Measurements from ENCODE around the gene LBR. TPM values are rescaled to one million over a fixed set of nuclear protein-coding genes. Genes with fewer than 3 reads are reported as not detected.

Gene LBR
- total RNA-seq, 1 experiment from 2014 or later, result 86.0 TPM

GRCh38 chr1:225374996-225375395, 52.8 kb downstream of the LBR start (continued):
- no peak for TF ChIP-seq FOXP4 (CRISPR knock-in tag; IDR thresholded peaks at IDR 0.05)
- TF ChIP-seq, protein P1, sequence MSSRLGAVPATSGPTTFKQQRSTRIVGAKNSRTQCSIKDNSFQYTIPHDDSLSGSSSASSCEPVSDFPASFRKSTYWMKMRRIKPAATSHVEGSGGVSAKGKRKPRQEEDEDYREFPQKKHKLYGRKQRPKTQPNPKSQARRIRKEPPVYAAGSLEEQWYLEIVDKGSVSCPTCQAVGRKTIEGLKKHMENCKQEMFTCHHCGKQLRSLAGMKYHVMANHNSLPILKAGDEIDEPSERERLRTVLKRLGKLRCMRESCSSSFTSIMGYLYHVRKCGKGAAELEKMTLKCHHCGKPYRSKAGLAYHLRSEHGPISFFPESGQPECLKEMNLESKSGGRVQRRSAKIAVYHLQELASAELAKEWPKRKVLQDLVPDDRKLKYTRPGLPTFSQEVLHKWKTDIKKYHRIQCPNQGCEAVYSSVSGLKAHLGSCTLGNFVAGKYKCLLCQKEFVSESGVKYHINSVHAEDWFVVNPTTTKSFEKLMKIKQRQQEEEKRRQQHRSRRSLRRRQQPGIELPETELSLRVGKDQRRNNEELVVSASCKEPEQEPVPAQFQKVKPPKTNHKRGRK (CRISPR knock-in tag; IDR thresholded peaks at IDR 0.05; ENCODE audit: borderline replicate concordance), result no peak
- TF ChIP-seq, protein P2, sequence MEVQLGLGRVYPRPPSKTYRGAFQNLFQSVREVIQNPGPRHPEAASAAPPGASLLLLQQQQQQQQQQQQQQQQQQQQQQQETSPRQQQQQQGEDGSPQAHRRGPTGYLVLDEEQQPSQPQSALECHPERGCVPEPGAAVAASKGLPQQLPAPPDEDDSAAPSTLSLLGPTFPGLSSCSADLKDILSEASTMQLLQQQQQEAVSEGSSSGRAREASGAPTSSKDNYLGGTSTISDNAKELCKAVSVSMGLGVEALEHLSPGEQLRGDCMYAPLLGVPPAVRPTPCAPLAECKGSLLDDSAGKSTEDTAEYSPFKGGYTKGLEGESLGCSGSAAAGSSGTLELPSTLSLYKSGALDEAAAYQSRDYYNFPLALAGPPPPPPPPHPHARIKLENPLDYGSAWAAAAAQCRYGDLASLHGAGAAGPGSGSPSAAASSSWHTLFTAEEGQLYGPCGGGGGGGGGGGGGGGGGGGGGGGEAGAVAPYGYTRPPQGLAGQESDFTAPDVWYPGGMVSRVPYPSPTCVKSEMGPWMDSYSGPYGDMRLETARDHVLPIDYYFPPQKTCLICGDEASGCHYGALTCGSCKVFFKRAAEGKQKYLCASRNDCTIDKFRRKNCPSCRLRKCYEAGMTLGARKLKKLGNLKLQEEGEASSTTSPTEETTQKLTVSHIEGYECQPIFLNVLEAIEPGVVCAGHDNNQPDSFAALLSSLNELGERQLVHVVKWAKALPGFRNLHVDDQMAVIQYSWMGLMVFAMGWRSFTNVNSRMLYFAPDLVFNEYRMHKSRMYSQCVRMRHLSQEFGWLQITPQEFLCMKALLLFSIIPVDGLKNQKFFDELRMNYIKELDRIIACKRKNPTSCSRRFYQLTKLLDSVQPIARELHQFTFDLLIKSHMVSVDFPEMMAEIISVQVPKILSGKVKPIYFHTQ (CRISPR knock-in tag; IDR thresholded peaks at IDR 0.05), result no peak
- TF ChIP-seq ZNF281 (CRISPR knock-in tag; IDR thresholded peaks at IDR 0.05), result no peak
- TF ChIP-seq CREB1 (CRISPR knock-in tag; IDR thresholded peaks at IDR 0.05), result no peak
- TF ChIP-seq HMGA2 (CRISPR knock-in tag; IDR thresholded peaks at IDR 0.05), result no peak

DNA sequence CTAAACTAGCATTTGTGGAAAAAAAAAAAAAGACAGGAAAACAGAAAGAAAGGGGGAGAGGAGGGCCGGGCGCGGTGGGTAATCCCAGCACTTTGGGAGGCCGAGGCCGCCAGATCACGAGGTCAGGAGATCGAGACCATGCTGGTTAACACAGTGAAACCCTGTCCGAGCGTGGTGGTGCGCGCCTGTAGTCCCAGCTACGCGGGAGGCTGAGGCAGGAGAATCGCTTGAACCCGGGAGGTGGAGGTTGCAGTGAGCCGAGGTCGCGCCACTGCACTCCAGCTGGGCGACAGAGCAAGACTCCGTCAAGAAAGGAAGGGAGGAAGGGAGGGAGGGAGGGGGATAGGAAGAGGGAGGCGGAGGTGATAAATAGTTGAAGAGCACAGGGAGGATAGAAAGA, 54.7 kb downstream of the LBR start:
- H3K36me3 Mint-ChIP-seq, result no peaks in the 10 kb centered on the region
- ChIA-PET POLR2A (no interaction called here), CTCF (no interaction called here)
- H3K27ac Mint-ChIP-seq, result no peak overlapping the region
- H3K27me3 Mint-ChIP-seq (ENCODE audit: low read depth), result peaks cover 15% of the 10 kb centered on the region
- no peak for TF ChIP-seq STAT6 (CRISPR knock-in tag; conservative IDR thresholded peaks at IDR 0.05; ENCODE audit: low read depth)
- no peak for TF ChIP-seq MXD4 (CRISPR knock-in tag; IDR thresholded peaks at IDR 0.05; ENCODE audit: borderline replicate concordance)
- no peak for TF ChIP-seq JUN (CRISPR knock-in tag; IDR thresholded peaks at IDR 0.05)
- DNase-seq (ENCODE audit: low spot score) (no peak), ATAC-seq (no peak)
- no peak overlapping the region for H3K4me3 Mint-ChIP-seq
- no peaks in the 10 kb centered on the region for H3K9me3 Mint-ChIP-seq
- peaks cover 3% of the 10 kb centered on the region for H3K4me1 Mint-ChIP-seq

GRCh38 chr1:225371366-225372010, 56.4 kb downstream of the LBR start:
- ChIA-PET POLR2A (no interaction called here), CTCF (no interaction called here)
- H3K27me3 Mint-ChIP-seq (ENCODE audit: low read depth), result peaks cover 31% of the 10 kb centered on the region
- H3K36me3 Mint-ChIP-seq, result no peaks in the 10 kb centered on the region
- DNase-seq (ENCODE audit: low spot score) (no peak), ATAC-seq (no peak)
- no peaks in the 10 kb centered on the region for H3K9me3 Mint-ChIP-seq
- no peak overlapping the region for H3K4me3 Mint-ChIP-seq
- H3K4me1 Mint-ChIP-seq, result 0 out of 2 replicates have a peak, but pooled peaks cover 2% of the 10 kb centered on the region
- no peak overlapping the region for H3K27ac Mint-ChIP-seq
- TF ChIP-seq GABPB1 (CRISPR knock-in tag; IDR thresholded peaks at IDR 0.05) (no peak), NFE2L1 (CRISPR knock-in tag; IDR thresholded peaks at IDR 0.05) (no peak), ZNF138 (CRISPR knock-in tag; conservative IDR thresholded peaks at IDR 0.05) (no peak), ZNF532 (CRISPR knock-in tag; IDR thresholded peaks at IDR 0.05; ENCODE audit: borderline replicate concordance) (no peak), CREM (CRISPR knock-in tag; IDR thresholded peaks at IDR 0.05) (no peak)
- TF ChIP-seq, protein P3, sequence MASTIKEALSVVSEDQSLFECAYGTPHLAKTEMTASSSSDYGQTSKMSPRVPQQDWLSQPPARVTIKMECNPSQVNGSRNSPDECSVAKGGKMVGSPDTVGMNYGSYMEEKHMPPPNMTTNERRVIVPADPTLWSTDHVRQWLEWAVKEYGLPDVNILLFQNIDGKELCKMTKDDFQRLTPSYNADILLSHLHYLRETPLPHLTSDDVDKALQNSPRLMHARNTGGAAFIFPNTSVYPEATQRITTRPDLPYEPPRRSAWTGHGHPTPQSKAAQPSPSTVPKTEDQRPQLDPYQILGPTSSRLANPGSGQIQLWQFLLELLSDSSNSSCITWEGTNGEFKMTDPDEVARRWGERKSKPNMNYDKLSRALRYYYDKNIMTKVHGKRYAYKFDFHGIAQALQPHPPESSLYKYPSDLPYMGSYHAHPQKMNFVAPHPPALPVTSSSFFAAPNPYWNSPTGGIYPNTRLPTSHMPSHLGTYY (CRISPR knock-in tag; IDR thresholded peaks at IDR 0.05), result no peak

All from WTC11 (cell line).